A172 (cell line): ENCODE measurements around the gene DAB1. TPM values are rescaled to one million over a fixed set of nuclear protein-coding genes. Genes with fewer than 3 reads are reported as not detected.
"Not testable (repeated sequence)": the region's sequence is repeated elsewhere in the genome, so short reads cannot be mapped to it uniquely, and the experiment has no call there.

Experiments used
- DNase-seq: peaks from one replicate; pipeline ENCODE4 v3.0.0-alpha.2; 2015; ENCODE audit warnings: low spot score
- total RNA-seq: library from RNA; depleted of rRNA; stranded (reverse); fragments of >200 nt; shearing (Covaris generic); gene quantifications from 2 replicates; pipeline ENCODE4 v1.2.3, GENCODE V29; 2014

DAB1 gene
- total RNA-seq, 1 experiment from 2014 or later, result not detected

- DNase-seq, result no peak
These were observed 301.8 kb downstream of the DAB1 start for GRCh38 chr1:57122031-57122430.

GRCh38 chr1:57118948-57119603 lies 304.8 kb downstream of the DAB1 start:
- no peak for DNase-seq

- DNase-seq, result no peak
These were observed 306.1 kb downstream of the DAB1 start for GRCh38 chr1:57117753-57118152.

GRCh38 chr1:57116871-57117270 lies 307.0 kb downstream of the DAB1 start:
- no peak for DNase-seq

- no peak for DNase-seq
These were observed 308.7 kb downstream of the DAB1 start for GRCh38 chr1:57115030-57115614.

GRCh38 chr1:57112148-57112547 lies 311.7 kb downstream of the DAB1 start:
- DNase-seq, result no peak

- DNase-seq, result no peak
These were observed 312.7 kb downstream of the DAB1 start for GRCh38 chr1:57111175-57111574.

GRCh38 chr1:57109883-57110282 lies 314.0 kb downstream of the DAB1 start:
- DNase-seq, result no peak

GRCh38 chr1:57109247-57109646 lies 314.6 kb downstream of the DAB1 start:
- DNase-seq, result no peak

GRCh38 chr1:57106296-57106695 lies 317.6 kb downstream of the DAB1 start:
- DNase-seq, result no peak

- no peak for DNase-seq
These were observed 321.1 kb downstream of the DAB1 start for GRCh38 chr1:57102561-57103326.

- no peak for DNase-seq
These were observed 322.7 kb downstream of the DAB1 start for GRCh38 chr1:57101209-57101608.

GRCh38 chr1:57094749-57095148 lies 329.1 kb downstream of the DAB1 start:
- DNase-seq, result no peak

GRCh38 chr1:57093122-57093521 lies 330.7 kb downstream of the DAB1 start:
- no peak for DNase-seq

- DNase-seq, result no peak
These were observed 332.2 kb downstream of the DAB1 start for GRCh38 chr1:57091642-57092041.

GRCh38 chr1:57089855-57090254 lies 334.0 kb downstream of the DAB1 start:
- DNase-seq, result no peak

GRCh38 chr1:57089221-57089620 lies 334.6 kb downstream of the DAB1 start:
- DNase-seq, result no peak

GRCh38 chr1:57088653-57089052 lies 335.2 kb downstream of the DAB1 start:
- no peak for DNase-seq

- not testable (repeated sequence) for DNase-seq
These were observed 336.2 kb downstream of the DAB1 start for GRCh38 chr1:57087660-57088059.

- DNase-seq, result no peak
These were observed 337.7 kb downstream of the DAB1 start for GRCh38 chr1:57086154-57086553.

- no peak for DNase-seq
These were observed 339.2 kb downstream of the DAB1 start for GRCh38 chr1:57084701-57085100.

GRCh38 chr1:57082711-57083439 lies 341.0 kb downstream of the DAB1 start:
- DNase-seq, result no peak
